ENCODE data around the gene CECR2. TPM values are rescaled to one million over a fixed set of nuclear protein-coding genes. Genes with fewer than 3 reads are reported as not detected.

The CECR2 gene
- total RNA-seq (2014; rRNA removed; shearing (Covaris generic); ENCODE audit: low replicate concordance): 0.06 and 0.24 TPM in 2 replicates

DNA sequence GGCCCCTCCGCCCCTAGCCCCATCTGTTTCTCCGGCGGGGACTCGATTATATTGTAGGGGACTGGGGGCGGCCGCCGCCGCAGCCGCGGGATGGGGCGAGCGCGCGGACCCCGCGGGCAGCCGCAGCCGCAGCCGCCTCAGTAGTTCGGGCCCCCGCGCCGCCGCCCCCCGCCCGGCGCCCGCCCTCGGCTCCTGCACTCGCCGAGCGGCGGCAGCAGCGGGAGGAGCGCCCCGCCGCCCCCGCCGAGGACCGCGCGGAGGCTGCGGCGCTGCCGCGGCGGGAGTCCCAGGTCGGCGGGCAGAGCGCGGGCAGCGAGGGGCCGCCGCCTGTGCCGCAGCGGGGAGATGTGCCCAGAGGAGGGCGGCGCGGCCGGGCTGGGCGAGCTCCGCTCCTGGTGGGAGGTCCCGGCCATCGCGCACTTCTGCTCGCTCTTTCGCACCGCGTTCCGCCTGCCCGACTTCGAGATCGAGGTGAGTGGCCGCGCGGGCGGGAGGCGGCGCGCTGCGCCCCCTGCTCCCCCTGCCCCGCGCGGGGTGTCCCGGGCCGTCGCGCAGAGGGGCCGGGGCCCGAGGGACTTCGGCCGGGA is at the start of gene CECR2:
CECR2 (plus strand) TSS at position 22 of the 587 bp plus-strand sequence; CDS start at position 346, 324 bp downstream.
- DNase-seq (ENCODE audit: low read depth): peak; percentile 39
- in situ Hi-C loops (cut with HindIII; ENCODE audit: low pct_unique_long_range_greater_than_20kb, low sequenced_read_pairs): no loop called here

DNA sequence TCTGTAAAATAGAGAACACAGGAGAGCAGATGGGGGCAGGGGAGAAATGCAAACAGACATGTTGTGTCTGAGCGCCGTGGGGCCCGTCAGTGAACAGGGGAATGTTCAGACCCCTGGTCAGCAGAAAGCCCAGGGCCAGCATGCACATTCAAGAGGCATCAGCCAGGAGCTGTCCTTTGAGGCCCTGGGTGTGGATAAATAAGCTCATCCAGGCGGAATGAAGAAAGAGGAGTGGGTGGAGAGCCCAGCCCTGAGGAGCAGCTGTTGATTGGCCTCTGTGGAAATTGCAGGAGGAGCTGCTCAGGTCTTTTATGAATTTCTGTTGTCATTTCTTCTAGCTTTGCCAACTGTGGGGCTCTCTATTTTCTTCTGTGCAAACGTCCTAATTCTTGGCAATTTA is 49.7 kb upstream of the CECR2 start:
- DNase-seq (ENCODE audit: low read depth): no peak
- in situ Hi-C loops (cut with HindIII; ENCODE audit: low pct_unique_long_range_greater_than_20kb, low sequenced_read_pairs): no loop called here

DNA sequence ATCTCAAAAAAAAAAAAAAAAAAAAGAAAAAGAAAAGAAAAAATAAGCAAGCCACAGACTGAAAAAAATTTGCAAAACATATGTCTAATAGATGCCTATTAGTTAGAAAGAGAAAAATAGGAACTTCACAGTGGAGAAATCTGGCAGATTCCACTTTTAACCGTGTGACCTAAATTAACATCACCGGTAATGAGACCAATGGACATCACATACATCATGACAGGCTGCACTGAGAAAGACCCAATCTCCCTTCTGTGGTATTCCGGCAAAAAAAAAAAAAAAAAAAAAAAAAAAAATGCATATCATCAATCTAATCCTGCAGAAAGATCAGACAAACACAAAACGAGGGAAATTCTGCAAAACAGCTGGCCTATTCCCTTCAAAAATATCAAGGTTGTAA is 46.7 kb upstream of the CECR2 start:
- in situ Hi-C loops (cut with HindIII; ENCODE audit: low pct_unique_long_range_greater_than_20kb, low sequenced_read_pairs): no loop called here
- no peak for DNase-seq (ENCODE audit: low read depth)

DNA sequence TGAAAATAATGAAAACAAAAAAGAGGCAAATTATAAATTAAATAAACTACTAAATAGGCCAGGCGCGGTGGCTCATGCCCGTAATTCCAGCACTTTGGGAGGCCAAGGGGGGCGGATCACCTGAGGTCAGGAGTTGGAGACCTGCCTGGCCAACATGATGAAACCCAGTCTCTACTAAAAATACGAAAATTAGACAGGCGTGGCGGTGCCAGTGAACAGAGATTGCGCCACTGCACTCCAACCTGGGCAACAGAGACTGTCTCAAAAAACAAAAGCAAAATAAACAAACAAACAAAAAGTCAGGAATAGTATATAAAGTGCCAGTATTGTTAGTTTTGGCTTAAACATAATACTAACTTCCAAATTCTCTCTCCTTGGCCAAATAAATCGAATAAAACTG is 37.6 kb upstream of the CECR2 start:
- no peak for DNase-seq (ENCODE audit: low read depth)
- in situ Hi-C loops (cut with HindIII; ENCODE audit: low pct_unique_long_range_greater_than_20kb, low sequenced_read_pairs): no loop called here

DNA sequence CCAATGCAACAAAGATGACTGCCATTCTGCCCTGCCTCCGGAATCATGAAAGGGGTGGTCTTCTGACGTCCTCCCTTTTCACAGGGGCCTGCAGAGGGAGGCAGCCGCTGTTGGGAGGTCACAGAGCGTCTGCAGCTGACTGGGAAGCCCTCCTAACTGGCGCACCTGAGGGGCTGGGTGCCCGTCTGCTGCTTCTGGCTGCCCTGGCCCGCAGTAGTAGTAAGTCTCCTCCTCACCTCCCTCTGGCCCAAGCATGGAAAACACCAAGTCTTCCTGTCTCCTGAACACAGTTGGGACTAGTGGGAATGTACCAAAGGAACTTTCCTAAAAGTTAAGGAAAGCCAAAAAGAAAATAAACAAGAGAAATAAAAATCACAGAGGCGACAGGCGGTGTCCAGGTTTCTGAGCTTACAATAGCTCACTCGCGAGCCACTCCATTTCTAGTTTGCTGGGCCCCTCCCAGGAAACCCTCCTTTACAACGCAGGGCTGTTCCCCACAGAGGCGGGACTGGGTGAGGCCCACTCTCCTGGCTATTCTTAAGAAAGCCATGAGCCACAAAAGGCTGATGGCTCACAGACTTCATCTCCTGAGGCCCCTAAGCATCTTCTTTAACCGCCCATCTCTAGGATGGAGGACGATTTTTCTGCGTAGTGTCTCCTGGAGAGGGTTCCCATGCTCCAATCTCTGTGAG is 37.0 kb upstream of the CECR2 start:
- DNase-seq (ENCODE audit: low read depth): no peak
- in situ Hi-C loops (cut with HindIII; ENCODE audit: low pct_unique_long_range_greater_than_20kb, low sequenced_read_pairs): no loop called here

DNA sequence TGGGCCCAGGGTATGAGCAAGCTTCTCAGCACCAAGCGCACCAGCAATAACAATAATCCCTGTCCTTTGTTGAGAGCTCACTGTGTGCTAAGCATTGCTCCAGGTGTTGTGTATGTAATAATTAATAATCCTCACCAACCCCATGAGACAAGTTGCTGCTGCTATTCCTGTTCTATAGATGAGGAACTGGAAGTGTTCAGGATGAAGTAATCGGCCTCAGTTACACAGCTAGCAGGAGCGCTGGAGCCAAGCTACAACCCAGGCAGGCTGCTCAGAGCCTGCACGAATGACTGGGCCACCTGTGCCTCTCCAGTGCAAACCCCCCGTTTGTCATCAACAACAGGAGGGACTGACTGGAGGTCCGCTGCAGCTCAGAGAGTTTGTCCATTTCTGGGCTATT is 35.2 kb upstream of the CECR2 start:
- in situ Hi-C loops (cut with HindIII; ENCODE audit: low pct_unique_long_range_greater_than_20kb, low sequenced_read_pairs): no loop called here
- no peak for DNase-seq (ENCODE audit: low read depth)

DNA sequence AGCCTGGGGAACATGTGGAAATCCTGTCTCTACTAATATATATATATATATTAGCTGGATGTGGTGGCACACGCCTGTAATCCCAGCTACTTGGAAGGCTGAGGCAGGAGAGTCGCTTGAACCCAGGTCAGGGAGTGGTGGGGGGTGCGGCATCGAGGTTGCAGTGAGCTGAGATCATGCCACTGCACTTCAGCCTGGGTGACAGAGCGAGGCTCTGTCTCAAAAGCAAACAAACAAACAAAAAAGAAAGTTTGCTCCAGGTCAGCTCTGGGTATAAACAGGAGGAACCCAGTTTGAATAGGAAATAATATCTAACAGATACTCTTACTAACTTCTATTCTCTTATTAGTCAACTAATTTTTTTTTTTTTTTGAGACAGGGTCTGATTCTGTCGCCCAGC is 34.3 kb upstream of the CECR2 start:
- in situ Hi-C loops (cut with HindIII; ENCODE audit: low pct_unique_long_range_greater_than_20kb, low sequenced_read_pairs): no loop called here
- no peak for DNase-seq (ENCODE audit: low read depth)

DNA sequence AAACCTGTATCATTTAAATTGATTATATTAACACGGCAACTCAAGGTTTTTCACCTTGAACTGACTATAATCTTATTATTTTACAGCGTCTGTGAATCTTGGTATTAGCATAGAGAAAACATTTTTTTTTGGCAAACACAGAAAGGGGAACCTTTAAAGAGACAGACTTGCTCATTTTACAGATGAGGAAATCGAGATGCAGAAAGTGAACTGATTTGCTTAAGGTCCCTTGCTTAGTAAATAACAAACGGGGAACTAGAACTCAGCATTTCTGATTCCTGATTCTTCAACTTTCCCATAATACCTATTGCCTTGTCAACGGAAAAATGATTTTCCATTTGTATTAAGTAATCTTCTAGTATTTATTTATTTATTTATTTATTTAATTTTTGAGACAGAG is 33.2 kb upstream of the CECR2 start:
- no peak for DNase-seq (ENCODE audit: low read depth)
- in situ Hi-C loops (cut with HindIII; ENCODE audit: low pct_unique_long_range_greater_than_20kb, low sequenced_read_pairs): no loop called here

DNA sequence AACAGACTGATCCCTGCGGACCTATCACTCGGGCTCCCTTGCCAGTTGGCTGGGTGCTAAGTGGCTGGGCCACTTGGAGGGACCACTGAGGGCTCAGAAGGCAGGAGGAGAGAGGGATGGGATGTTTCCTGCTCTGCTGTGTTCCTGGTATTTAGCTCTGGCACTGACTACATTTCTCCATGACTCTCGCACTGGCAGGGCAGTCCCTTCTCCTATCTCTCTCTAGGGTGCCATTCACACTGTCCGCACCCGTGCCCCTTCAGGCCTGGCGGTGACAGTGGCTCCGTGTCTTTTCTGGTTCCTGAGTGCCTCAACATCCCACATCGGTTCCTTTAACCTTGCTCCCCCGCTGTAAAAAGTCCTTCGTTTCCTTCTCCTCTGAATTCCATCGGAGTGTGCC is 31.6 kb upstream of the CECR2 start:
- in situ Hi-C loops (cut with HindIII; ENCODE audit: low pct_unique_long_range_greater_than_20kb, low sequenced_read_pairs): no loop called here
- DNase-seq (ENCODE audit: low read depth): no peak

DNA sequence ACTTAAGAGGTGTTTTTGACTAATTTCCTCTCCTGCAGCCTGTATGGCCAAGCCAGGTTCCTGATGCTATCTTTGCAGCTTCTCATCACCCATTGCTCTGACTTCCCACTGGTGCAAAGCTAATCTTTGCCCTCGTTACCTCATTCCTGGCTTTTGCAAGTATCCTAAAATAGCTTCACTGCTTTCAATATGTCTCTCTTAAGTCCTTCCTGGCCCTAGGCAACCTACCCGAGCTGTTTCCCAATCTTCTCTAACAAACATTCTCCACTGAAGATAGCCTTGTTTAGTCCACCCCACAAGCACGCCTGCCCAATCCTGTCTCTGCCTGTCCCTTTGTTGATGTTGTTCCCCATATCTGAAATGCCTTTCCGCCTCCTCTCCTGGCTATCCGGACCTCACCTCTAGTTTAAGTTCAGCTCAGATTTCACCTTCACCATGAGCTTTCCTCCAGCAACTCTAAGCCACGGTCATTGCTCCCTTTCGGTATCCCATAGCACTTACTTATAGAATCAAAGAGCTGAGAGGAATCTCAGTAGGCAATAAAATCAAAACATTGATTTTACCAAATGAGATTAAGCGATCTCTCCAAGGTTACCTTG is 30.1 kb upstream of the CECR2 start:
- in situ Hi-C loops (cut with HindIII; ENCODE audit: low pct_unique_long_range_greater_than_20kb, low sequenced_read_pairs): no loop called here
- no peak for DNase-seq (ENCODE audit: low read depth)

DNA sequence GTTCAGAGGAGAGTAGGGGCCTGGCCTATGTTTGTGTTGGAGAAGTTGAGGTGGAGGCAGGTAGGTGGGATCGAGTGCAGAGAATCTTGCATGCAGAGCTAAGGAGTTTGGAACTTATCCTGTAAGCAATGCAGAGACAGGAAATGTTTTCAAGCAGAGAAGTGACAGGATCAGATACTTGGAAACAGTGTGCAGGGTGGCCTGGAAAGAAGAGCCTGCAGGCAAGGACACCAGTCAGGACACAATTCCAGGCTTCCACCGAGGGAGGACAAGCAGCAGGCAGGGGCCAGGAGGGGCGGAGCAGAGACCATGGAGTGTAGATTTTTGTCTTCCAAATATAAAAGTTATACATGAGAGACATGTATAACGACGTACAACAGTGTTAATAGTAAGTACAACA is 26.9 kb upstream of the CECR2 start:
- in situ Hi-C loops (cut with HindIII; ENCODE audit: low pct_unique_long_range_greater_than_20kb, low sequenced_read_pairs): no loop called here
- DNase-seq (ENCODE audit: low read depth): no peak

DNA sequence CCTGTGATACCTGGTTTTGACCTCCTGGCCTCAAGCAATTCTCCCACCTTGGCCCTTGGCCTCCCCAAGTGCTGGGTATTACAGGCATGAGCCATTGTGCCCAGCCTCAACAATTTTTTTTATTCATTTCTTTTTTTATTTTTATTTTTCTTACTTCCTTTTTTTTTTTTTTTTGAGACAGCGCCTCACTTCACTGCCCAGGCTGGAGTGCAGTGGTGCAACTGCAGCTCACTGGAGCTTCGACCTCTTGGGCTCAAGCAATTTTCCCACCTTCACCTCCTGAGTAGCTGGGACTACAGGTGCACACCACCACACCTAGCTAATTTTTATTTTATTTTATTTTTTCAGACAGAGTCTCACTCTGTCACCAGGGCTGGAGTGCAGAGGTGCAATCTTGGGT is 25.5 kb upstream of the CECR2 start:
- no peak for DNase-seq (ENCODE audit: low read depth)
- in situ Hi-C loops (cut with HindIII; ENCODE audit: low pct_unique_long_range_greater_than_20kb, low sequenced_read_pairs): no loop called here

DNA sequence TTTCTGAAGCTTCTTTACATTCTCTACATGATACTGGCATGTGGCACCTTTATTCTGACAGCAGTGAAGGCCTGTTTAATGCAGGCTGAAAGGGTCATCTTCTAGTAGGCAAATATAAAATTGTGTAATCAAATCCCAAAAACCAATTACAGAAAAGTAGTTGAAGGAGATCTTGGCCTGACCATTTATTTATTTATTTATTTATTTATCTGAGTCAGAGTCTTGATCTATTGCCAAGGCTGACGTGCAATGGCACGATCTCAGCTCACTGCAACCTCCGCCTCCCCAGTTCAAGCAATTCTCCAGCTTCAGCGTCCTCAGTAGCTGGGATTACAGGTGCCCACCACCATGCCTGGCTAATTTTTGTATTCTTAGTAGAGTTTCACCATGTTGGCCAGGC is 22.7 kb upstream of the CECR2 start:
- in situ Hi-C loops (cut with HindIII; ENCODE audit: low pct_unique_long_range_greater_than_20kb, low sequenced_read_pairs): no loop called here

DNA sequence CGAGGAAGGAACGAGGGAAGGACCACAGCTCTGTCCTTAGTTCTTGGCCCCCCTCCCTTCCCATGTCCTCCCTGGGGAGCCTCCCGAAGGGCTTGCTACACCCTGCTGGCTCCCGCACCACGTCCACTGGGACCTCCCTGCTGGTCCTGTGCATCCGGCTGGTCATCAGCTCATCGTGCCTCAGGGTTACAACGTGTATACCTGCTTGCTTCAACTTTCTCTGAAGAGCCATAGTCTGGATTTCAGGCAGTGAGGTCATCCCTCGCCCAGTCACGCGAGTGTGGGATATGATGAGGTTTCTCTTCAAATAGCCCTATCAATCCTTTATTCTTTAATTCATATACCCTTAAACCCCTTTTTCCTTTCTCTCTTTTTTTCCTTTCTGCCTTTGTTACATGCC is 21.5 kb upstream of the CECR2 start:
- in situ Hi-C loops (cut with HindIII; ENCODE audit: low pct_unique_long_range_greater_than_20kb, low sequenced_read_pairs): no loop called here
- DNase-seq (ENCODE audit: low read depth): no peak

More for the DNA sequence above, 22.7 kb upstream of the CECR2 start:
- no peak for DNase-seq (ENCODE audit: low read depth)

DNA sequence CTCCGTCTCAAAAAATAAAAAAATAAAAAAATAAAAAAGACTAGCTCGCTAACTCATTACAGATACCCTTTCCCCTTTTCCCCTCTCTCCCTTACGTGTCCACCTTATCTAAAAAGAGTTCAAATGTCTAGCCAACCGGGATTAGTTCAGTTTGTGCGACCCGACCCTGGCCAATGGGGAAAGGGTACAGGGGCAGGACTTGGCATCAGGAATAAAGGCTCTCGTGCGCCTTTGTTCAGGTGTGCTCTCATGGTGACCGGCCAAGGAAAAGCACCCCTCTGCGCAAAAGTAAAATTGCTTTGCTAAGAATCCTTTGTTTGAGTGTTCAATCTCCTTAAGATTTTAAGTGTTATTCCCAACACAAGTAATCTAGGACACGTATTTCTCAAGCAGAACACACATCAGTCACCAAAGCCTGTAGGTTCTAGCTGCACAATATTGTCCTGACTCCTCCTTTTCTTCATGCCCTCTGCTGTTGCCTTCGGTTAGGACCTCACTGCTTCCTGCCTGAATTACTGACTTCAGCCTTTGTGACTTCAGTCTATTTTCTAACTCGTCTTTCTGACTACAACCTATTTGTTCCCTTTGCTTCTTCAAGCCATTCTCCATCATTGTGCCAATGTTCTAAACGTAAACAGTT is 20.7 kb upstream of the CECR2 start:
- in situ Hi-C loops (cut with HindIII; ENCODE audit: low pct_unique_long_range_greater_than_20kb, low sequenced_read_pairs): no loop called here
- DNase-seq (ENCODE audit: low read depth): no peak

DNA sequence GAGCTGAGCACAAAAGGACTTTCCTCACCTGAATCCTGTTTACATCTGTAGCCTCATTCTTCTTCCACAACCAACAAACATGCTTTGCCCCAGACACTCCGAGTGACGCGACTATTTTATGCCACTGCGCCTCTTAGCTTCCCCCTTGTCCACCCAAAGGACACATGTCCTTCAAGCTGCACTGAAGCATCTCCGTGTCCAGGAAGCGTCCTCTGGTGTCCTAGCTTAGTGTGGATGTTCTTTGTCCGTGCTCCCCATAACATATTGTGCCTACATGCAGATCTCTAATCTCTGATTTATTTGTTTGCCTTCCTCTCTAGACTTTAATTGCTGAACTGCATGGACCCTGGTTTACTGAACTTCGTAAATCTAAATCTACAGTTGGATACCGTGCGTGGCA is 20.1 kb upstream of the CECR2 start:
- in situ Hi-C loops (cut with HindIII; ENCODE audit: low pct_unique_long_range_greater_than_20kb, low sequenced_read_pairs): no loop called here
- DNase-seq (ENCODE audit: low read depth): no peak

DNA sequence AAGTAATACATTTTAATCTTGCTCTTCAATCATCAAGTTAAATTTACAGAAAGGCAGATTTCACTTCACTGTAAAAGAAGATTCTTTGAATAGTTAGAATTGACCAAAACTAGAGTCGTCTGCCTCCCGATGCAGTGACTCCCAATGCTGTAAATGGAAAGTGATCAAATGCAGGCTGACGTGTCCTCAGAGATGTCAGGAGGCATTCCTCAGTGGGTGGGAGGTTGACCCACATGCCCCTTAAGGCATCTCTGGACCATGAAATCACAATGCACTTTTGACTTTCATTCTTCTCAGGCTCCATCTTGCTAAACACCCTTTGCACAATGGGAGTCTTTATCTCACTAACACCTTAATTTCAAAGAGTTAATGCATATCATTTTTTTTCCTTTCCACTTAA is 19.0 kb upstream of the CECR2 start:
- in situ Hi-C loops (cut with HindIII; ENCODE audit: low pct_unique_long_range_greater_than_20kb, low sequenced_read_pairs): no loop called here
- no peak for DNase-seq (ENCODE audit: low read depth)

DNA sequence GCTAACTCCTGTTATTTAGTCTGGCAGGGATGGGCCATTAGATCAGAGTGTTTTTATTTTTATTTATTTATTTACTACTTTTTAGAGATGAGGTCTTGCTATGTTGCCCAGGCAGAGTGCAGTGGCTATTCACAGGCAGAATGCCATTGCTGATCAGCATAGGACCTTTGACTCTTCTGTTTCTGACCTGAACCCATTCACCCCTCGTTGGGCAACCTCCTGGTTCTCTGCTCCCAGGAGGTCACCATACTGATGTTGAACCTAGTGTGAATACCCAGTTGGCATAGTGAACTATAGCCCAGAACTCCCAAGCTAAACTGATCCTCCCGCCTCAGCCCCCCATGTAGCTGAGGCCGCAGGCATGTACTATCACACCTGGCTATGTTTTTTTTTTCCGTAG is 16.5 kb upstream of the CECR2 start:
- DNase-seq (ENCODE audit: low read depth): no peak
- in situ Hi-C loops (cut with HindIII; ENCODE audit: low pct_unique_long_range_greater_than_20kb, low sequenced_read_pairs): no loop called here

DNA sequence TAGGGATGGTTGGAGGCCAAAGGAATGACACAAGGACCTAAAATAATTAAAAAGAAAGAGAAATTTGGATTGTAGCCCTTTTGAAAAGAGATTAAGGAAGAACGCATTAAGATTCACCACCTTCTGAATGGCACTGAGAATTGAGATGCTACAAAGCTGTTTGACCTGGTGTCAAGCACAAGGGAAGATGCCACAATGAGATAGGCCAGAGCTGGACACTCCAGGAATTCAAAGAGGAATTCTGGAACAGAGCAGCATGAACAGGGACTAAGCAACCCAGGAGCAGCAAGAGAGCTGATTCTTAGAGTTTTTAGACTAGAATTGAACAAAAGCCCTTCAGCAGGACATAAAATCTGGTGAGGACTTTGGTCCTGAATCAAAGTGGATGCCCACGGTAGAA is 11.6 kb upstream of the CECR2 start:
- no peak for DNase-seq (ENCODE audit: low read depth)
- in situ Hi-C loops (cut with HindIII; ENCODE audit: low pct_unique_long_range_greater_than_20kb, low sequenced_read_pairs): no loop called here
